Measurements from ENCODE around the gene ICE1.
"Not testable (repeated sequence)": the region's sequence is repeated elsewhere in the genome, so short reads cannot be mapped to it uniquely, and the experiment has no call there.

ICE1 gene

DNA sequence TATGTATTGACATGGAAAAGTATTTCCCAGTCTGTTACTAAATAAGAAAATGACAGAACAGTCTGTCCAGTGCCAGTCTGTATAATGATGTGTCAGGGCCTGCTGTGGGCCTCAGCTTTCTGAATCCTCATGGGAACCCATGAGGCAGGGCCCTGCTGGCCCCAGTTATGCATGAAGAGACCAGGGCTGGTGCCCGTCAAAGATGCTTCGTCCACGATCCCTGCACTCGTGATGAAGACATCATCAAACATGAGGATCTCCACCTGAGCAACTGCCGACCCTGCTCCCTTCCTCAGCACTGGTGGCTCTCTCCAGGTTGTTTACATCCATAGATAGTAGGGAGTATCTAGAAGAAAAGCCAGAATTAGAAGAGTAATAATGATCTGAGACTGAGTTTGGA, 52.5 kb downstream of the ICE1 start:
- no peaks in the 10 kb centered on the region for H3K4me1 ChIP-seq (ENCODE audit: control insufficient read depth, insufficient read depth, low read depth, low read length)
- H3K4ac ChIP-seq (ENCODE audit: low read depth in 1 of 2, low read length in 2 of 2) = no peak overlapping the region
- no peak overlapping the region for H2BK12ac ChIP-seq (ENCODE audit: low read length in 2 of 2)
- no peak overlapping the region for H3K14ac ChIP-seq (ENCODE audit: low read length in 2 of 2)
- H3K4me3 ChIP-seq (ENCODE audit: insufficient read depth in 1 of 2, low read depth in 1 of 2, low read length in 2 of 2) = no peak overlapping the region
- no peaks in the 10 kb centered on the region for H3K9me3 ChIP-seq (ENCODE audit: control insufficient read depth, low read length)
- no peak for DNase-seq
- H3K27me3 ChIP-seq (ENCODE audit: control insufficient read depth in 1 of 2, insufficient read depth in 1 of 2, low read length in 2 of 2) = no peaks in the 10 kb centered on the region
- H2BK5ac ChIP-seq (ENCODE audit: low read depth, low read length, poor library complexity, severe bottlenecking) = no peak overlapping the region
- no peak overlapping the region for H3K18ac ChIP-seq (ENCODE audit: low read depth in 1 of 2, low read length in 2 of 2)
- H4K8ac ChIP-seq (ENCODE audit: low read length) = no peak overlapping the region
- H2AK5ac ChIP-seq (ENCODE audit: low read length, severe bottlenecking) = no peak overlapping the region
- H2BK15ac ChIP-seq (ENCODE audit: low read depth, poor library complexity, severe bottlenecking) = no peak overlapping the region
- no peak overlapping the region for H2AFZ ChIP-seq (ENCODE audit: low read depth, low read length)
- H3K23ac ChIP-seq (ENCODE audit: low read length in 2 of 2) = no peak overlapping the region
- H3K4me2 ChIP-seq (ENCODE audit: low read length, poor library complexity, severe bottlenecking) = no peak overlapping the region
- H3K9ac ChIP-seq (ENCODE audit: low read length) = no peak overlapping the region
- H2BK120ac ChIP-seq (ENCODE audit: low read depth, low read length) = no peak overlapping the region
- no peak overlapping the region for H4K91ac ChIP-seq (ENCODE audit: low read length)
- H3K27ac ChIP-seq (ENCODE audit: low read length, poor library complexity, severe bottlenecking) = no peak overlapping the region
- H3K36me3 ChIP-seq (ENCODE audit: control insufficient read depth in 1 of 2, insufficient read depth in 2 of 2, low read depth in 1 of 2, low read length in 2 of 2) = peaks cover 13 to 62% of the 10 kb centered on the region in 2 experiments
- peaks cover 5% of the 10 kb centered on the region for H3K79me1 ChIP-seq (replicated peaks; ENCODE audit: low read length, poor library complexity, severe bottlenecking)
- WGBS = 98% methylated on average over 5 of the region's 5 CpGs

DNA sequence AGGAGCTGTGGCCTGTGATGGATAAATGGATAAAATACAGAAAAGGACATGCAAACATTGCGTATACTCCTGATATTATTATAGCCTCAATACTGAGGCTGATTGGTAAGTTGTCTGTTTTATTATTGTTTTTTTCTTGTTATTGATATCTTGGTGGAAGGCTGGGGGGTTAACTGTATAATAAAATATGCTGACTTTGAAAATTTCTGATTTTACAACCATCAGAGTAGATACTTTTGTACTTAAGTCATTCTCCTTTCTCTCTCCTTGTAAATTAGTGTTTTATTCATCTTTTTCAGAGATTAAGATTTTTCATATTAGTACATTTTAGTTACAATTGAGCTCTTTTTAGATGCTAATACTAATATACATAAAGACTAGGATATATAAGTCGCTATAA, 53.5 kb downstream of the ICE1 start:
- Histone ChIP-seq H2BK5ac (ENCODE audit: low read depth, low read length, poor library complexity, severe bottlenecking) (no peak overlapping the region), H2BK120ac (ENCODE audit: low read depth, low read length) (no peak overlapping the region), H3K4me3 (ENCODE audit: insufficient read depth in 1 of 2, low read depth in 1 of 2, low read length in 2 of 2) (no peak overlapping the region), H2BK15ac (ENCODE audit: low read depth, poor library complexity, severe bottlenecking) (no peak overlapping the region), H2AFZ (ENCODE audit: low read depth, low read length) (no peak overlapping the region), H3K36me3 (ENCODE audit: control insufficient read depth in 1 of 2, insufficient read depth in 2 of 2, low read depth in 1 of 2, low read length in 2 of 2) (peaks cover 11 to 57% of the 10 kb centered on the region in 2 experiments), H3K23ac (ENCODE audit: low read length in 2 of 2) (no peak overlapping the region), H3K14ac (ENCODE audit: low read length in 2 of 2) (no peak overlapping the region), H3K4me2 (ENCODE audit: low read length, poor library complexity, severe bottlenecking) (no peak overlapping the region), H2BK12ac (ENCODE audit: low read length in 2 of 2) (no peak overlapping the region), H2AK5ac (ENCODE audit: low read length, severe bottlenecking) (no peak overlapping the region), H3K79me1 (replicated peaks; ENCODE audit: low read length, poor library complexity, severe bottlenecking) (peaks cover 3% of the 10 kb centered on the region), H4K91ac (ENCODE audit: low read length) (no peak overlapping the region), H3K9me3 (ENCODE audit: control insufficient read depth, low read length) (no peaks in the 10 kb centered on the region), H3K4ac (ENCODE audit: low read depth in 1 of 2, low read length in 2 of 2) (no peak overlapping the region), H3K9ac (ENCODE audit: low read length) (no peak overlapping the region), H3K27ac (ENCODE audit: low read length, poor library complexity, severe bottlenecking) (no peak overlapping the region), H4K8ac (ENCODE audit: low read length) (no peak overlapping the region), H3K18ac (ENCODE audit: low read depth in 1 of 2, low read length in 2 of 2) (no peak overlapping the region), H3K4me1 (ENCODE audit: control insufficient read depth, insufficient read depth, low read depth, low read length) (no peaks in the 10 kb centered on the region), H3K27me3 (ENCODE audit: control insufficient read depth in 1 of 2, insufficient read depth in 1 of 2, low read length in 2 of 2) (no peaks in the 10 kb centered on the region)
- WGBS = 100% methylated on average over 1 of the region's 2 CpGs
- DNase-seq = no peak

DNA sequence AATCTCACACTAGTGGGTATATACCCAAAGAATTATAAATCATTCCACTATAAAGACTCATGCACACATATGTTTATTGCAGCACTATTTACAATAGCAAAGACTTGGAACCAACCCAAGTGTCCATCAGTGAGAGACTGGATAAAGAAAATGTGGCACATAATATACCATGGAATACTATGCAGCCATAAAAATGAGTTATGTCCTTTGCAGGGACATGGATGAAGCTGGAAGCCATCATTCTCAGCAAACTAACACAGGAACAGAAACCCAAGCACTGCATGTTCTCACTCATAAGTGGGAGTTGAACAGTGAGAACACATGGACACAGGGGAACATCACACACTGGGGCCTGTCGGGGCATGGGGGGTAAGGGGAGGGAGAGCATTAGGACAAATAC, 57.1 kb downstream of the ICE1 start:
- H3K4me1 ChIP-seq (ENCODE audit: control insufficient read depth, insufficient read depth, low read depth, low read length); H3K14ac ChIP-seq (ENCODE audit: low read length in 2 of 2); H2AFZ ChIP-seq (ENCODE audit: low read depth, low read length); H2BK12ac ChIP-seq (ENCODE audit: low read length in 2 of 2); H3K9ac ChIP-seq (ENCODE audit: low read length); H3K4me2 ChIP-seq (ENCODE audit: low read length, poor library complexity, severe bottlenecking); H3K27ac ChIP-seq (ENCODE audit: low read length, poor library complexity, severe bottlenecking); H3K18ac ChIP-seq (ENCODE audit: low read depth in 1 of 2, low read length in 2 of 2); H2BK120ac ChIP-seq (ENCODE audit: low read depth, low read length); H2BK15ac ChIP-seq (ENCODE audit: low read depth, poor library complexity, severe bottlenecking); H3K4ac ChIP-seq (ENCODE audit: low read depth in 1 of 2, low read length in 2 of 2); H4K91ac ChIP-seq (ENCODE audit: low read length); H4K8ac ChIP-seq (ENCODE audit: low read length); H3K23ac ChIP-seq (ENCODE audit: low read length in 2 of 2); DNase-seq; H3K9me3 ChIP-seq (ENCODE audit: control insufficient read depth, low read length); H2BK5ac ChIP-seq (ENCODE audit: low read depth, low read length, poor library complexity, severe bottlenecking); H3K79me1 ChIP-seq (replicated peaks; ENCODE audit: low read length, poor library complexity, severe bottlenecking); H2AK5ac ChIP-seq (ENCODE audit: low read length, severe bottlenecking); H3K4me3 ChIP-seq (ENCODE audit: insufficient read depth in 1 of 2, low read depth in 1 of 2, low read length in 2 of 2); H3K27me3 ChIP-seq (ENCODE audit: control insufficient read depth in 1 of 2, insufficient read depth in 1 of 2, low read length in 2 of 2): not testable (repeated sequence)
- peaks cover 15 to 57% of the 10 kb centered on the region in 2 experiments for H3K36me3 ChIP-seq (ENCODE audit: control insufficient read depth in 1 of 2, insufficient read depth in 2 of 2, low read depth in 1 of 2, low read length in 2 of 2)
- 100% methylated on average over 1 of the region's 1 CpG for WGBS

DNA sequence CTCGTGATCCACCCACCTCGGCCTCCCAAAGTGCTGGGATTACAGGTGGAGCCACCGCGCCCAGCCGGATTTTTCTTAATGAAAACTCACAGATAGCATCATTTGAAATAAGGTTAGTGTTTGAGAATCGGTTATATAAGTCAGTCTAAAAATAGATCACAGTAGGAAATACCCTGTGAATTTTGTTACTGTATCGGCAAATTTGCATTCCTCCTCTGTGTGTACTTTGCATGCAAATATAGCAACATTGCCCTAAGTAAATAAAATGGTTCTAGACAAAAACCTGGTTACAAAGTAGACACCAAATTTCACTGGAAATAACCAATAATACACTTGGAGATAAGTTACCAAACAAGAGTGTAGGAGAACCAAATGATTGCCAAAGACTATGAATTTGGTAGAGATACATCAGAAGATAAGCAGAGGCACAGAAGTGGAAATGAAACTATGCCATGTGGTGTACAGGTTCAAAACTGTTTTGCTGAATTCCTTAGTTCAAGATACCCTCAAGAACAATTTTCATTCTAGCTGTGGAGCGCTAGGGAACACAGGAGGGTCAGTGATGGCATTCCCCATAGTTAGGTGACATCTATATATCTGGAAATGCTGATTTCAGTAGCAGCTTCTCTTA, 58.1 kb downstream of the ICE1 start:
- H2AK5ac ChIP-seq (ENCODE audit: low read length, severe bottlenecking) = no peak overlapping the region
- no peak overlapping the region for H3K27ac ChIP-seq (ENCODE audit: low read length, poor library complexity, severe bottlenecking)
- no peak overlapping the region for H3K4me2 ChIP-seq (ENCODE audit: low read length, poor library complexity, severe bottlenecking)
- H3K4ac ChIP-seq (ENCODE audit: low read depth in 1 of 2, low read length in 2 of 2) = no peak overlapping the region
- H3K27me3 ChIP-seq (ENCODE audit: control insufficient read depth in 1 of 2, insufficient read depth in 1 of 2, low read length in 2 of 2) = no peaks in the 10 kb centered on the region
- H3K4me1 ChIP-seq (ENCODE audit: control insufficient read depth, insufficient read depth, low read depth, low read length) = peaks cover 7% of the 10 kb centered on the region
- no peak overlapping the region for H2BK5ac ChIP-seq (ENCODE audit: low read depth, low read length, poor library complexity, severe bottlenecking)
- no peak overlapping the region for H2BK15ac ChIP-seq (ENCODE audit: low read depth, poor library complexity, severe bottlenecking)
- H3K79me1 ChIP-seq (replicated peaks; ENCODE audit: low read length, poor library complexity, severe bottlenecking) = peaks cover 8% of the 10 kb centered on the region
- no peak overlapping the region for H3K14ac ChIP-seq (ENCODE audit: low read length in 2 of 2)
- no peak overlapping the region for H3K9ac ChIP-seq (ENCODE audit: low read length)
- H3K23ac ChIP-seq (ENCODE audit: low read length in 2 of 2) = no peak overlapping the region
- no peak overlapping the region for H2AFZ ChIP-seq (ENCODE audit: low read depth, low read length)
- 99% methylated on average over 8 of the region's 8 CpGs for WGBS
- H3K4me3 ChIP-seq (ENCODE audit: insufficient read depth in 1 of 2, low read depth in 1 of 2, low read length in 2 of 2) = no peak overlapping the region
- H3K18ac ChIP-seq (ENCODE audit: low read depth in 1 of 2, low read length in 2 of 2) = no peak overlapping the region
- no peak overlapping the region for H4K91ac ChIP-seq (ENCODE audit: low read length)
- H4K8ac ChIP-seq (ENCODE audit: low read length) = no peak overlapping the region
- DNase-seq = no peak
- H3K9me3 ChIP-seq (ENCODE audit: control insufficient read depth, low read length) = no peaks in the 10 kb centered on the region
- H2BK120ac ChIP-seq (ENCODE audit: low read depth, low read length) = no peak overlapping the region
- H2BK12ac ChIP-seq (ENCODE audit: low read length in 2 of 2) = no peak overlapping the region
- peaks cover 9 to 47% of the 10 kb centered on the region in 2 experiments for H3K36me3 ChIP-seq (ENCODE audit: control insufficient read depth in 1 of 2, insufficient read depth in 2 of 2, low read depth in 1 of 2, low read length in 2 of 2)
